Measurements from ENCODE around the gene MELTF.

GRCh38 chr3:196991581-196992460, 37.8 kb downstream of the MELTF start:
- TF ChIP-seq EZH2phosphoT487 (IDR thresholded peaks at IDR 0.05; ENCODE audit: insufficient read depth, low read depth): no peak
- no peak for TF ChIP-seq EZH2 (IDR thresholded peaks at IDR 0.05; ENCODE audit: insufficient read depth, poor library complexity, severe bottlenecking)

Data from GM23248 (cell line).